LNCAP (cell line): Measurements from ENCODE around the gene C16orf90.

Experiments
- TF ChIP-seq, protein P1 (sequence below): fragments of 450-650 bp; IDR thresholded peaks from 2 replicates; pipeline ENCODE4 v1.5.1; 2017; ENCODE audit warnings: mild to moderate bottlenecking

Gene C16orf90

DNA sequence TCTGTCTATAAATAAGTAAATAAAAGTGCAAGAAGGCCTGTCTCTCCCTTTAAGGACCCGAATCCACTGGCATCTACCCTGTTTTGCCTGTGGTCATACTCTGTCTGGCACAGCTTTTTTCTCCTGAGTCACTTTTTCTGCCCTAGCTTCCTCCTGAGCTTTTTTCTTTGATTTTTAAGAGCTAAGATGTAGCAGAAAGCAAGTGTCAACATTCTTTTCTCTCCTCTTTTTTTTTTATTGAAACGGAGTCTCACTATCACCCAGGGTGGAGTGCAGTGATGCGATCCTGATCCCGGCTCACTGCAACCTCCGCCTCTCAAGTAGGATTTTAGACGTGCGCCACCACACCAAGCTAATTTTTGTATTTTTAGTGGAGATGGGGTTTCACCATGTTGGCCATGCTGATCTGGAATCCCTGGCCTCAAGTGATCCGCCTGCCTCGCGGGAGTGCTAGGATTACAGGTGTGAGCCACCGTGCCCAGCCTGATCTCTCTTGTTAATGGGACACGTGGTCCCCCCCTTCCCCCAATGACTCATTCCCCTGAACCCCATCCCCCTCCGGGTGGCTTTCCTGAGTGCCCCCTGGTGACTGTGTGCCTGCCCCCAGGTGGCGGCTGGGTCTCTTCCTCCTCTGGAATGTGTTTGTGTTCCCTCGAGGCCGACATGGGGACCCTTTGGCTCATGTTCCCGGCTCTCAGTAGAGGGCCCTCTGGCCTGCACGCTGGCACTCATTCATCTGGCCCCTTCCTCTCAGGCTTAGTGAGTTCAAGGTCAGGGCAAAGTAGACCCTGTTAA is 14.2 kb downstream of the C16orf90 start:
- TF ChIP-seq, protein P1, sequence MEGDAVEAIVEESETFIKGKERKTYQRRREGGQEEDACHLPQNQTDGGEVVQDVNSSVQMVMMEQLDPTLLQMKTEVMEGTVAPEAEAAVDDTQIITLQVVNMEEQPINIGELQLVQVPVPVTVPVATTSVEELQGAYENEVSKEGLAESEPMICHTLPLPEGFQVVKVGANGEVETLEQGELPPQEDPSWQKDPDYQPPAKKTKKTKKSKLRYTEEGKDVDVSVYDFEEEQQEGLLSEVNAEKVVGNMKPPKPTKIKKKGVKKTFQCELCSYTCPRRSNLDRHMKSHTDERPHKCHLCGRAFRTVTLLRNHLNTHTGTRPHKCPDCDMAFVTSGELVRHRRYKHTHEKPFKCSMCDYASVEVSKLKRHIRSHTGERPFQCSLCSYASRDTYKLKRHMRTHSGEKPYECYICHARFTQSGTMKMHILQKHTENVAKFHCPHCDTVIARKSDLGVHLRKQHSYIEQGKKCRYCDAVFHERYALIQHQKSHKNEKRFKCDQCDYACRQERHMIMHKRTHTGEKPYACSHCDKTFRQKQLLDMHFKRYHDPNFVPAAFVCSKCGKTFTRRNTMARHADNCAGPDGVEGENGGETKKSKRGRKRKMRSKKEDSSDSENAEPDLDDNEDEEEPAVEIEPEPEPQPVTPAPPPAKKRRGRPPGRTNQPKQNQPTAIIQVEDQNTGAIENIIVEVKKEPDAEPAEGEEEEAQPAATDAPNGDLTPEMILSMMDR, result no peak

DNA sequence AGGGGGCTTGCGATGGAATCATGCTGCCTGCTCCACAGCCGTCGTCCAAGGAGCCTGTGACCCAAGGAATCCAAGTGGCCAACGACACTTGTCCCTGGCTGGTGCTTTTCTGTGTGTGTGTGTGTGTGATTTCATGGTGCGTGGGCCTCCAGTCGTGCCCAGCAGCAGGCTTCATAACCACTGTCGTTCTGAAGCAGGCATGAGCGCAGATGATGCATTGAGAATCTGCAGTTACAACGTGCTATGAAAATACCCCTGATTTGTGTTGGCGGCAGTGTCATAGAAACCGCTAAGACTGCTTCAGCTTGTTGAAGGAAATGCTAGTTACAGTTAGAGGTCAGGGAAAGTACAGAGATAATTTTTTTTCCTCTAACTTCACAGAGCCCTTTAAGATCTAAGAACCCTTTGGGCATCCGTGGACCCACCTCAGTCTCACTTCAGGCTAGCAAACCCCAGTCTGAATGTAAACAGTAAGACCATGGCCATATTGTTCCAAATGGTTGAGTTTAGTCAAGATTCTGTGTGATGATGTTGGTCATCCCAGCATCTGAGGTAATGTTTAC is 15.6 kb downstream of the C16orf90 start:
- TF ChIP-seq, protein P1, result no peak

DNA sequence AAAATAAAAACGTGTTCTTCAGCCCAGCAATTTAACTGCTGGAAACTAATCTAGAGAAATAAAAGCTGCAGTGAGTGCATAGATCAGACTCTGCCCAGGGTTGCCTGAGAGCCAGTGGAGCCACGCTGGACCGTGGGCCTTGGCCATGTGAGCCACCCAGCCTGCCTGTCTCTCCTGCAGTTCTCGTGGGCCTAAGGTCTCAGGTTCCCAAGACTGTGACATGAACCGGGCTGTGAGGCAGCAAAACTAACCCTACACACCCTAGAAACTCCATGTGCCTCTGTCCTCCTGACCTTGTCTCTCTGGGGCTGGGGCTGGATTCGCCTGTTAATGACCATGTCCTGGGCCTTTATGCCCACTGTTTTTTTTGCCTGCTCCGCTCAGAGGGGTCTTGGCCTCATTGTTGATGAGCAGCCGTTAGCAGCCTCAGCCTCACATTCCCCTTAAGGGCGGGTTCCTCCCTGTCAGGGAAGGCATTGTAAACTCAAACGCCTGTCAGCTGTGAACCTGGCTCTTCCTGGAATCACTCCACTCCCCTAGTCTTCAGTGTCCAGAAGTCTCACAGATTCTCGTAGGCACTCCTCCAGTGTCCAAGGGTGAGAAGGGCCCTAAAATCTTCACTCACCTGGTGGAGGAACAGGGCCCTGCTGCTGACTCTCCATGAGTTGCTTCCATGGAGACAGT is 16.9 kb downstream of the C16orf90 start:
- TF ChIP-seq, protein P1, result no peak

DNA sequence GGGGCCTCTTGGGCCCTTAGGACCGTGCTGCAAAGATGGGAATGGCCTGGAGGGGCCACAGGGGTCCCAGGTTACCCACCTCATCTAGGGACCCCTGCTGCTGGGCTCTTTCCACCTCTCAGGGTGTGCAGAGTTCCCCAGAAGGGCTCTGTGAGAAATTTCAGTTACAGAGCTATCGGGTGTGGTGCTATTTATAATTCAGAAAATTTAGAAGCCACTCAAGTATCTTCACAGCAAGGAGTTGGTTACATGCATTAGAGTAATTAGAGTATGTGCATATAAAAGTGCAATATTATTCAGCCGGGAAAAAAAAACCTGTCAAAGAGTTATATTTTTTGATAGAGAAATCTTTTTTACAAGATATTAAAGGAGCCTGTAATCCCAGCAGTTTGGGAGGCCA is 18.9 kb downstream of the C16orf90 start:
- TF ChIP-seq, protein P1, result no peak

DNA sequence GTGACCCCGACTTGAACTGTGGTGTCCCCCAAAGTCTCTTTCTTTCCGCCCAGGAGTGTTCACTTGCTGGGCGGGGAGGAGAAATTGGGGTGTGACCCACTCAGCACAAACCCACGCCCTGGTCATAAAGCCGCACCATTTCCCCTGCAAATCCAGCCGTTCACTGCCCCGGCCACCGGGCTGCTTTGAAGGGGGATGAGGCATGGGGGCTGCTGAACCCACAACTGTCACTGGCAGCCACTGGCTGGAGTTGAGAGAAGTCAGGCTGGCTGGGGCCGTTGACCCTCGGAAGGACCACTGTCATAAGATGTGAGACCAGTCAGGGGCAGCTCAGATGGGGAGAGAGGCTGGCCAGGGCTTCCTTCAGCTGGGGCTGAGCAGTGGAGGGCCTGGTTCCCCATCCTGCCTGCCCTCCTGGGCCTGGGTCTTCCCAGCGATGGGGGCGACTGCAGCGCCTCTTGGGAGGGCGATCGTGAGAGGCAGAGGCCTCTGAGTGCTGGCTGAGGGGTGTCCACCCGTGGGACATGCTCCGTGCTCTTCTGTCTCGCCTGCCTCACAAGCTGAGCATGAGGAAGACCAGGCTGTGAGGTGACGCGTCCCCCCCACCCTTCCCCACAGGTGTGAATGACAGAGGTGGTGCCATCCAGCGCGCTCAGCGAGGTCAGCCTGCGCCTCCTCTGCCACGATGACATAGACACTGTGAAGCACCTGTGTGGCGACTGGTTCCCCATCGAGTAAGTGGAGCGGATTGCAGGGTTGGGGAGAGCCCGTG is 19.5 kb downstream of the C16orf90 start:
- TF ChIP-seq, protein P1, result no peak

DNA sequence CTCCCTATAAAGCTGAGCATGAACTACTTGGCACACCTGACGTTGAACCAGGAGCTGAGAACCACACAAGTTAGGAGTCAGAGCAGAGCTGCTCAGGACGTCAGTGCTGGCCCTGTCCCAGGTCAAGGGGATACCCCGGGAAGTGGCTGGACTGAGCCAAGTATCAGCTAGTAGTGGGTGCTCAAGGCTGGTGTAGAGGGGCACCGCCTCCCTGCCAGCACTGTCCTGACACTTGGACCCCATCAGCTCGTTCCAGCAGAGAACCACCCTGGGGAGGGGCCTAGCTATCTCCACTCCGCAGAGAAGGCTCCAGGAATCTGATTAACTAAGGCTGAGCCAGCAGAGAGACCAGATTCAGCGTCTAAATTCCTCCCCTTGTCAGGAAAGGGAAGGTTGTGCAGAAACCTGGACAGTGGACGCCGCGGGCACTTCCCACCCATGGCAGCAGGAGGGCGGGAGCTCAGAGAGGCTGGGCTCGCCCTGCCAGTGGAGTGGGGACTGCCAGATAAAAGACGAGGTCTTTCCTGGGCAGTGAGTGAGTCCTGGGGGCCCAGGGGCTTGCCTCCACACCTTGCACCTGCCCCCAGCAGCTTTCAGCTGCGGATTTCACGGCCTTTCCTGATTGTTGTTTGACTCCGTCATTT is 21.0 kb downstream of the C16orf90 start:
- TF ChIP-seq, protein P1, result no peak
